HL-60 (cell line): Measurements from ENCODE around the gene EBLN2.

Source experiments
- GABPA ChIP-seq: IDR thresholded peaks from 2 replicates; pipeline ENCODE4 v1.6.1; 2012; ENCODE audit warnings: low read depth
- POLR2AphosphoS5 ChIP-seq: IDR thresholded peaks from 2 replicates; pipeline ENCODE4 v1.6.1; 2012; ENCODE audit warnings: low read depth
- REST ChIP-seq: IDR thresholded peaks from 2 replicates; pipeline ENCODE4 v1.6.1; 2012; ENCODE audit warnings: low read depth; ENCODE audit not compliant: insufficient replicate concordance
- TF ChIP-seq, protein P1 (sequence below): IDR thresholded peaks from one replicate; pipeline ENCODE4 v1.5.1; 2011; ENCODE audit warnings: low read length, control low read depth, inconsistent platforms; ENCODE audit not compliant: insufficient read depth

DNA sequence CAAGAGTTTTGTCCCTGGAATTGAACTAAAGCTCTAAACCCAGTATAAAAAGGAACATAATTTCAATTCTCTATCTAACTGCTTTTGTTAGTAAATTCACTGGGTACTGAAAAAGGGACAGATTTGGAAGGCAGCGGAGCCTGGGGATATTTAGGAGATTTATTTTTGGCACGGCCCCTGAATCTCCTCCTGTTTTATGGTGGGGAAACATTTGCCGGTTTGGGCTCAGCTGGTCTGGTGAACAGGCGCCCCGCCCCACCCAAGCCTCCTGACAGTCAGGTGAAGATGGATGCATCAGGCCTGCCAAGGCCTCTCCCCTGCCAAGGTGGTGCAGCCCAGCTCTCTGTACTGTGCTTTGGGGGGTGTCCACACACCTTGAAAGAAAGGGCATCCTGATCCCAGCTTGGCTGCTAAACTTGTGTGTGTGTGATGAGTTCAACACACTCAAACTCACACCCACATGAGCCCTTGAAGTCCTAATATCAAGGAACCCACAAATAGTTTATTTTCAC lies 46.3 kb downstream of the EBLN2 start:
- TF ChIP-seq, protein P1, sequence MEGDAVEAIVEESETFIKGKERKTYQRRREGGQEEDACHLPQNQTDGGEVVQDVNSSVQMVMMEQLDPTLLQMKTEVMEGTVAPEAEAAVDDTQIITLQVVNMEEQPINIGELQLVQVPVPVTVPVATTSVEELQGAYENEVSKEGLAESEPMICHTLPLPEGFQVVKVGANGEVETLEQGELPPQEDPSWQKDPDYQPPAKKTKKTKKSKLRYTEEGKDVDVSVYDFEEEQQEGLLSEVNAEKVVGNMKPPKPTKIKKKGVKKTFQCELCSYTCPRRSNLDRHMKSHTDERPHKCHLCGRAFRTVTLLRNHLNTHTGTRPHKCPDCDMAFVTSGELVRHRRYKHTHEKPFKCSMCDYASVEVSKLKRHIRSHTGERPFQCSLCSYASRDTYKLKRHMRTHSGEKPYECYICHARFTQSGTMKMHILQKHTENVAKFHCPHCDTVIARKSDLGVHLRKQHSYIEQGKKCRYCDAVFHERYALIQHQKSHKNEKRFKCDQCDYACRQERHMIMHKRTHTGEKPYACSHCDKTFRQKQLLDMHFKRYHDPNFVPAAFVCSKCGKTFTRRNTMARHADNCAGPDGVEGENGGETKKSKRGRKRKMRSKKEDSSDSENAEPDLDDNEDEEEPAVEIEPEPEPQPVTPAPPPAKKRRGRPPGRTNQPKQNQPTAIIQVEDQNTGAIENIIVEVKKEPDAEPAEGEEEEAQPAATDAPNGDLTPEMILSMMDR = no peak
- TF ChIP-seq REST (no peak), GABPA (no peak), POLR2AphosphoS5 (no peak)
